Mesodermal cell (in vitro differentiated cells): ENCODE data around the gene SWT1.

Source experiments
- H3K27ac ChIP-seq: 2 replicates; pipeline ENCODE4 v1.7.0; 2013; ENCODE audit warnings: mild to moderate bottlenecking, low read depth, low read length, moderate library complexity; ENCODE audit not compliant: severe bottlenecking
- H3K36me3 ChIP-seq: 2 replicates; pipeline ENCODE4 v1.7.1; 2013; ENCODE audit warnings: mild to moderate bottlenecking, low read length, moderate library complexity; ENCODE audit not compliant: control insufficient read depth, insufficient read depth
- H3K4me1 ChIP-seq: one replicate; pipeline ENCODE4 v1.7.1; 2013; ENCODE audit warnings: mild to moderate bottlenecking, low read length; ENCODE audit not compliant: insufficient read depth, control insufficient read depth, poor library complexity, severe bottlenecking
- H3K4me3 ChIP-seq: 2 replicates; pipeline ENCODE4 v1.7.0; 2013; ENCODE audit warnings: low read length, control low read depth, mild to moderate bottlenecking; ENCODE audit not compliant: insufficient read depth, poor library complexity, severe bottlenecking; ENCODE audit errors: extremely low read depth
- H3K9me3 ChIP-seq: 2 replicates; pipeline ENCODE4 v1.7.1; 2013; ENCODE audit warnings: mild to moderate bottlenecking, low read length, moderate library complexity; ENCODE audit not compliant: control insufficient read depth
- WGBS, 2 experiments: methylation state at CpG; one replicate each; pipeline ENCODE4 v1.1.5; 2013; ENCODE audit warnings: missing lambda C conversion rate in 2 of 2; ENCODE audit not compliant: insufficient coverage in 2 of 2; 5-methylcytosine and 5-hydroxymethylcytosine counted together

Gene SWT1

DNA sequence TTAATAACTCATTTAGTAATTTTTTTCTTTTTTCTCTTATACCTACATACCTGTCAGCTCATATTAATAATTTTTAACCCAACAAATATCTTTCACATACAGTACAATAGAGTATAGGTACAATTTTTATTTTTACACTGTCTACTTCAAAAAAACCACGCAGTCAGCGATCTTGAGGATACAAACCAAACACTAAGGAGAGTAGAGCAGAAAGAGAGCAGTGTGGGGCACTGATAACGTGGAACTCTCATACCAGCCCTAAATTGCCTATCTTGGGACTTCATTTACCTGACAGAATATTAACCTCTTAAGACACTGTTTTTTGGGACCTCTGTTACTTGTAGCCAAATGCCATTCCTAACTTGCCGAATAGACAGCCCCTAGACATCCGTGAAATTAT, 5.8 kb upstream of the SWT1 start:
- Histone ChIP-seq H3K4me1 (peaks cover 3% of the 10 kb centered on the region), H3K27ac (no peak overlapping the region), H3K36me3 (peaks cover 23% of the 10 kb centered on the region), H3K9me3 (no peaks in the 10 kb centered on the region), H3K4me3 (no peak overlapping the region)
- WGBS, 2 experiments: 86 to 94% methylated on average over 1 to 3 of the region's 5 CpGs

DNA sequence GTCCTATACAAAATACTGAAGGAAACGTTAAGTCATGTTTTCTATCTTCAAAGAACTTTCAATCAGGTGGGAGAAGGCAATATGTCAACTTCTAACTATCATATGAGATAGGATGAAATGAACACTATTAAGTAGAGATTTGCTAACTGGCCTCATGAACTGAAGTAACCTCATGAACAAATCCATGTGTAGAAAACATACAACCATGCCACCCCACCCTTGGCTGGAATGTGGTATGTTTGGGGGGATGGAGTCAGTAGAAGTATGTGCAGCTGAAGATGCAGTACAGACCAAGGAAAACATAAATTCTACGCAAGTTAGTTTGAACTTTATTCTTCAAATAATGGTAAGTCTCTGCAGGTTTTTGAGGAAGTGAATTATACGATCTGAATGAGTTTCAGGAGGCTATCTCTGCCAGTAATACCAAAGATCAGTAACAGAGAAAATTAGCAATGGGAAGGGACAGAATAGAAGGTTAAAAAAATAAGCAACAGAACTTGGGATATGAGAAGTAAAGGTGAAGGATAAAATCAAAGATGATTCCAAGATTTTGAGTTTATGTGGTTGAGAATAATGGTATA, 4.7 kb upstream of the SWT1 start:
- WGBS, 2 experiments: 95% methylated on average over 2 of the region's 3 CpGs; no CpG with 5 or more reads in 1 of the 2 experiments
- no peak overlapping the region for H3K27ac ChIP-seq
- no peak overlapping the region for H3K4me3 ChIP-seq
- peaks cover 18% of the 10 kb centered on the region for H3K36me3 ChIP-seq
- peaks cover 3% of the 10 kb centered on the region for H3K4me1 ChIP-seq
- H3K9me3 ChIP-seq: no peaks in the 10 kb centered on the region

DNA sequence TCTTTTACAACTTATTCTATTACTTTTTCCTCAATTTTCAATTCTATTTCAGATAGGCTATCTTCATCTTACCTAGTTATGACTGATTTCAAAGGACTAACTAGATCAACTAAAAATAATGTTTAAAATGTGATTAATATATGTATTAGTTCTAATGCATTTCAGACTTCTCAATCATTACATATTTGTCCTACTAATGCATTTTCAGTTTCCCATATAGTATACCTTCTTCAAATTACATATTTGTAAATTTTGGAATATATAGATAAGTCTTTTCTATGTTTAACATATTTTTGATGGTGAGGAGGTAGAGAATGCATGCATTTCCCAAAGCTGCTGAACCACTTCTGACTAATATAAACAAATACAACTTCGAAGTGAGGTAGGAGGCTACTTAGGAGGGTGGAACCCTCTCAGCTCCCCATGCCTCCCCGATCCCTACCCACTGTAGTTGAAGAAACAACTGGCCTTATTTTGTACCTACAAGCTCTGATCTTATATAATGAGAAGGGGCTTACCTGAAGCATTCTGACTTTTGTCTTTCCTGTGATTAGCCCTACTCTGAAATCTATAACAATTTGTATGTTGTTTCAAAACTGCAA, 2.0 kb upstream of the SWT1 start:
- peaks cover 7% of the 10 kb centered on the region for H3K36me3 ChIP-seq
- no CpG with 5 or more reads among the region's 2 CpGs for WGBS, 2 experiments
- peaks cover 3% of the 10 kb centered on the region for H3K4me1 ChIP-seq
- no peaks in the 10 kb centered on the region for H3K9me3 ChIP-seq
- no peak overlapping the region for H3K27ac ChIP-seq
- H3K4me3 ChIP-seq: no peak overlapping the region

DNA sequence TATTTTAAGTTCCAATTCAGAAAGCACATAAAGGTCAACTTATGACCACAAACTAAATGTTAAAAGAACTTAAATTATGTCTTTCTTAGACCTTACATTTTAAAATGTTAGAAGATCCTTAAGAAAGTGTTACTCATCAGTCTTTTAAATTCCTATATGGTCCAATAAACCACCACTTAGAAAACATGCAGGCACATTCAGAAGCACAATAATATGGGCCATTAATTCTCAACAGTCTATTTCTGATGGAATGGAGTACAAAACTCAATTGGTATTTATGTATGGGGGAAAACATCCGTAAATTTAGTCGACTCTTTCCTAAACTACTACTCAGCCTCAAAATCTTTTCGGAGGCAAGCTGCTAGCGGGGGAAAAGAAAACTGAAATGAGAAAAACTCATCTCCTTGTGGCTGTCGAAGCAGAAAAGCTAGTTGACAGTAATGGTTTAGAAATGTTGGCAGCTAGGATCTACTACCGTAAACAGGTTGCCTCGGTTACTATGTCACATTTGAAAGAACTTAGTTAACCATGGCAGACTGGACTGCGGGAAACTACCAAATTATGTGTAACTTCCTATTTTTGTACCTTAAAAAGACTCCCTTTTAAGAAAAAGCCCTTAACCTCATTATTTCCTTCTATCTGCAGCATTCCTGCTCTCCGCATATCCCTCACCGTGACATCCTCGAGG, 1.2 kb upstream of the SWT1 start:
- Histone ChIP-seq H3K4me1 (peaks cover 3% of the 10 kb centered on the region), H3K36me3 (peaks cover under 1% of the 10 kb centered on the region), H3K4me3 (peak overlapping the region; percentile 84), H3K9me3 (no peaks in the 10 kb centered on the region), H3K27ac (peak overlapping the region; percentile 96)
- 5 to 14% methylated on average over 7 of the region's 11 CpGs for WGBS, 2 experiments

DNA sequence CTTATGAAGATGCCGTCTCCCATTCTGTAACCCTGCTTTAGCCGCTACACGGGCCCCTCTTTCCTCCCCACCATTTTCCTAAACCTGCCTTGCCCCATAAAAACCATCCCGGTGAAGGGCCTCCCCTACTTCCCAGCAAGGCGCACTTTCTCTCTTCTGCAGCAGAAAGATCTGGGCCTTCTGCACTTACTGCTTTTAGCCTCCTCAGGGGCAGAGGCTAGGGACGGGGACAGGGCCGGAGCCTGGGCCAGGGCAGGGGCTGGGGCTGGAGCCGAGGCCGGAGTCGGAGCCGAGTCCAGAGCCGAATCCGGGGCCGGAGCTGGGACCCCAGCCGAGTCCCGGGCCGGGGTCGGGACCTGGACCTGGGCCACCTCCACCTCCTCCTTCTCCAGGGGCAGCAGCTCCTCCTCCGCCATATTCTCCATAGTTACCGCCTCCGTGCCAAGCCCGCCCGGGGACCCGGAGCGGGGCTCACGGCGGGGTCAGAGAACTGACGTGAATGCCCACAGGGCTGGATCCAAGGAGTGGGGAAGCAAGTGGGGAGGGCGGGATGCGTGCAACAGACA, 596 bp upstream of the SWT1 start:
- H3K27ac ChIP-seq: peak overlapping the region; percentile 96
- no peaks in the 10 kb centered on the region for H3K9me3 ChIP-seq
- WGBS, 2 experiments: 0% methylated on average over 15 to 29 of the region's 30 CpGs
- H3K4me3 ChIP-seq: peak overlapping the region; percentile 84
- no peaks in the 10 kb centered on the region for H3K36me3 ChIP-seq
- peaks cover 3% of the 10 kb centered on the region for H3K4me1 ChIP-seq

DNA sequence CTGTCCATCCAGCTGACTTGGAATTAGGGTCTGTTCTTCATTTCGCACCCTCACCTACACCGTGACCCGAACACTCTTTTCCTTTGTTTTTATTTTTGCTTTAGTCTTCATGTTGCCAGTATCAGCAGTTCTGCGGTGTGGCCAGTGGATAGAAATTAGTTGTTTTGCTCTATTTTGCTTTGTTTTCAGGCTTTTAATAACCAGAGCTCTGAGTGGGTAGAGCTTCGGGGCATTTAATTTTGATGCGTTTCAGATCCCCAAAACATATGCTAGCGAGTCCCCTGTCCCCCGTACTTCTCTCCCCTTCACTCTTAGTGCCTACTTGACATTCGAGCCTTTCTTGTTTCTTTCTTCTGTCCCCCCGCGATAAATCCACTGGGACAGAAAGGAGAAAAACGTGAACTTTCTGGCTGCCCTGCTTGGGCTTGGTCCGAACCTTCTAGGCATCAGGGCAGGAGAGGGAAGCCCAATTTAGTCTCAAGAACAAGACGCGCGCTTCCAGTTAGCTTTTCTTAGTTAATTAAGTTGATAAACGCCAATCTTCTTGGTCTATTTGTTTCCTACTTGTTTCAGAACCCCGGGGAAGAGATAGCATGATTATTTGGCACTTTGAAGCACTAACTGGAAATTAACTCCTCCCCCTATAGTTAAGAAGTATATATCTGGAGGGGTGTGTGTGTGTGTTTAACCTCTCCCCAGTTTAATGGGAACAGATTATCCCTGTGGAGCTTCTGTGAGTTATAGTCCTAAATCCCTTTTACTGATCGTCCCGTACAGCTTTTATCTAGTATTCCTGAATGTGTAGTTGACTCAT, 839 bp downstream of the SWT1 start:
- no peaks in the 10 kb centered on the region for H3K9me3 ChIP-seq
- H3K36me3 ChIP-seq: no peaks in the 10 kb centered on the region
- peaks cover 3% of the 10 kb centered on the region for H3K4me1 ChIP-seq
- WGBS, 2 experiments: 1 to 8% methylated on average over 11 to 14 of the region's 20 CpGs
- peak overlapping the region; percentile 96 for H3K27ac ChIP-seq
- peak overlapping the region; percentile 84 for H3K4me3 ChIP-seq

DNA sequence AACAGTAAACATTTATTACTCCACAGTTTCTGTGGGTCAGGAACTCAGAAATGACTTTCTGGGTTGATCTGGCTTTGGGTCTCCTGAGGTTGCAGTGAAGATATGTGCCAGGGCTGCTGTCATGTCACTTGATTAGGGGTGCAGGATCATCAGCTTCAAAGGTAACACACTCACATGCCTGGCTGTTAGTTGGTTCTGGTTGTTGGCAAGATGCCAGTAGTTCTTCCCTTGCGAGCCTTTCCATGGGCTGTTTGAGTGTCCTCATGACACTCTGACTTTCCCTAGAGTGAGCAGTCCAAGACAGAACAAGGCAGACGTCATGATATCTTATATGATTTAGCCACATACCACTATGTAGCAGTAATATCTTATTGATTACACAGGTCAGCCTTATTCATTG, 1.8 kb downstream of the SWT1 start:
- H3K9me3 ChIP-seq: no peaks in the 10 kb centered on the region
- no peak overlapping the region for H3K4me3 ChIP-seq
- no peaks in the 10 kb centered on the region for H3K36me3 ChIP-seq
- H3K27ac ChIP-seq: no peak overlapping the region
- 88% methylated on average over 1 of the region's 2 CpGs; no CpG with 5 or more reads in 1 of the 2 experiments for WGBS, 2 experiments
- peaks cover 3% of the 10 kb centered on the region for H3K4me1 ChIP-seq

DNA sequence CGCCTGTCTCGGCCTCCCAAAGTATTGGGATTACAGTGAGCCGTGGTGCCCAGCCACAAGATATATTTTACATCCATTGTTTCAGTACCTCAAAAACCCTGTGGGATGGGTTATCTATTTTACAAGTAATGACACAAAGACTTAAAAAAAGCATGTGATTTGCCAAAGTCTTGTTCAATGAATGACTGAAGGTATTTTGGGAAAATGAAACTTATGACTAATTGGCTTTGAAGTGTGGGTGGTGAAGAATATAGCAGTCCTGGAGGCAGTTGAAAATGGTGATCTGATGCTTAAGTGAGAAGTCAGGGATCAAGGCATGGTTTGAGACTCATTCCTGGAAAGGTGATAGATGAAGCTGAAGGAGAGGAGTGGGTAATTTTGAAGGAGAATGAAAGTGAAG, 3.0 kb downstream of the SWT1 start:
- WGBS, 2 experiments: 80% methylated on average over 1 of the region's 3 CpGs; no CpG with 5 or more reads in 1 of the 2 experiments
- Histone ChIP-seq H3K27ac (no peak overlapping the region), H3K9me3 (no peaks in the 10 kb centered on the region), H3K4me1 (peaks cover 3% of the 10 kb centered on the region), H3K4me3 (no peak overlapping the region), H3K36me3 (peaks cover 6% of the 10 kb centered on the region)

DNA sequence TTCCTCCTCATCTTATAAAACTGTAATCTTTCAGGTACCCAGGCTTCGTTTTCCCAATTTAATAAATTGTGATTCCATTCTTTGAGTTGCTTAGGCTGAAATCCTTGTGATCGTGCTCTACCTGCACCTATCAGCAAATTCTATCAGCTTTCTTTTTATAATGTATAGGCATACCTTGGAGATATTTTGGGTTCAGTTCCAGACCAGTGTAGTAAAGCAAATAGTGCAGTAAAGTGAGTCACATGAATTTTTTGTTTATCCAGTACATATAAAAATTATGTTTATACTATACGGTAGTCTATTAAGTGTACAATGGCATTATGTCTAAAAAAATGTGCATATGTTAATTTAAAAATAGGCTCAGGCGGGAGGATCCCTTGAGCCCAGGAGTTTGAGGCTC, 5.5 kb downstream of the SWT1 start:
- WGBS, 2 experiments: no CpG with 5 or more reads among the region's 4 CpGs
- H3K9me3 ChIP-seq: no peaks in the 10 kb centered on the region
- H3K27ac ChIP-seq: no peak overlapping the region
- H3K36me3 ChIP-seq: peaks cover 10% of the 10 kb centered on the region
- no peak overlapping the region for H3K4me3 ChIP-seq
- no peaks in the 10 kb centered on the region for H3K4me1 ChIP-seq

DNA sequence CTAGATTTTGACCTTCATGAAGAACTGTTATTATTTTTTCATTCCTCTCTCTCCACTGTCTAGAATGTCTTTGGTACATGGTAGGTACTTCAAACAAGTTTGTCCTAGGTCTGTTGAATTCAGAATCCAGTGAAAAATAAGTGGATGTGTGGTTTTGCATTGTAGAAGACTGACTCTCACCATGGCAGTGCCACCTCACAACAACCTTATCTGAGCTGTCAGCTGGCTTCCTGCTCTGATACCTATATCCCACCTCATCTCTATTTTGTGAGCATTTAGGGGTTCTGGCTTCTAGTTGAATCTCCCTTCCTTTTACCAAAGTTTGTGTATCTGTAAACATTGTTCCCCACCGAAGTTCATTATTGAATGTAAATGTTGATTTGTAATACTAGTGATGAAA, 9.1 kb downstream of the SWT1 start:
- no peaks in the 10 kb centered on the region for H3K9me3 ChIP-seq
- peak overlapping the region; percentile 42 for H3K27ac ChIP-seq
- no peak overlapping the region for H3K4me3 ChIP-seq
- WGBS, 2 experiments: no CpG with 5 or more reads among the region's 1 CpG
- no peaks in the 10 kb centered on the region for H3K4me1 ChIP-seq
- peaks cover 12% of the 10 kb centered on the region for H3K36me3 ChIP-seq
